GM12801 (cell line): ENCODE results near the gene RHBDL1.

Experiments used
- TF ChIP-seq, protein P1 (sequence below): IDR thresholded peaks from one replicate; pipeline ENCODE4 v1.5.1; 2011; ENCODE audit warnings: control low read depth; ENCODE audit not compliant: insufficient read length; ENCODE audit errors: extremely low read depth

RHBDL1 gene

DNA sequence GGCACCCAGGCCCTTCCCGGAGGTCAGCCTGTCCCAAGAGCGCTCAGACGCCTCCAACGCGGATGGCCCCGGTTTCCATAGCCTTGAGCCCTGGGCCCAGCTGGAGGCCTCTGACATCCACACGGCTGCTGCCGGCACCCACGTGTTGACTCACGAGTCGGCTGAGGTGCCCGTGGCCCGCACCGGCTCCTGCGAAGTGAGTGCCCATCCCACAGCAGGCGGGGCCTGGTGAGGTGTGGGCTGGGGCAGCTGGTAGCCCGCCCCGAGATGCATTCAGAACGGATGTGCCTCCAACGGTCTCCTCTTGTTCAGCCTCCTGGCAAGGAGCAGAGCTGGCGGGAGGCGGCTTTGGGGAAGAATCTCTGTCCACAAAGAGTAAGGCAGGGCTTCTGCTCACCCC, 23.6 kb upstream of the RHBDL1 start:
- TF ChIP-seq, protein P1, sequence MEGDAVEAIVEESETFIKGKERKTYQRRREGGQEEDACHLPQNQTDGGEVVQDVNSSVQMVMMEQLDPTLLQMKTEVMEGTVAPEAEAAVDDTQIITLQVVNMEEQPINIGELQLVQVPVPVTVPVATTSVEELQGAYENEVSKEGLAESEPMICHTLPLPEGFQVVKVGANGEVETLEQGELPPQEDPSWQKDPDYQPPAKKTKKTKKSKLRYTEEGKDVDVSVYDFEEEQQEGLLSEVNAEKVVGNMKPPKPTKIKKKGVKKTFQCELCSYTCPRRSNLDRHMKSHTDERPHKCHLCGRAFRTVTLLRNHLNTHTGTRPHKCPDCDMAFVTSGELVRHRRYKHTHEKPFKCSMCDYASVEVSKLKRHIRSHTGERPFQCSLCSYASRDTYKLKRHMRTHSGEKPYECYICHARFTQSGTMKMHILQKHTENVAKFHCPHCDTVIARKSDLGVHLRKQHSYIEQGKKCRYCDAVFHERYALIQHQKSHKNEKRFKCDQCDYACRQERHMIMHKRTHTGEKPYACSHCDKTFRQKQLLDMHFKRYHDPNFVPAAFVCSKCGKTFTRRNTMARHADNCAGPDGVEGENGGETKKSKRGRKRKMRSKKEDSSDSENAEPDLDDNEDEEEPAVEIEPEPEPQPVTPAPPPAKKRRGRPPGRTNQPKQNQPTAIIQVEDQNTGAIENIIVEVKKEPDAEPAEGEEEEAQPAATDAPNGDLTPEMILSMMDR = no peak

DNA sequence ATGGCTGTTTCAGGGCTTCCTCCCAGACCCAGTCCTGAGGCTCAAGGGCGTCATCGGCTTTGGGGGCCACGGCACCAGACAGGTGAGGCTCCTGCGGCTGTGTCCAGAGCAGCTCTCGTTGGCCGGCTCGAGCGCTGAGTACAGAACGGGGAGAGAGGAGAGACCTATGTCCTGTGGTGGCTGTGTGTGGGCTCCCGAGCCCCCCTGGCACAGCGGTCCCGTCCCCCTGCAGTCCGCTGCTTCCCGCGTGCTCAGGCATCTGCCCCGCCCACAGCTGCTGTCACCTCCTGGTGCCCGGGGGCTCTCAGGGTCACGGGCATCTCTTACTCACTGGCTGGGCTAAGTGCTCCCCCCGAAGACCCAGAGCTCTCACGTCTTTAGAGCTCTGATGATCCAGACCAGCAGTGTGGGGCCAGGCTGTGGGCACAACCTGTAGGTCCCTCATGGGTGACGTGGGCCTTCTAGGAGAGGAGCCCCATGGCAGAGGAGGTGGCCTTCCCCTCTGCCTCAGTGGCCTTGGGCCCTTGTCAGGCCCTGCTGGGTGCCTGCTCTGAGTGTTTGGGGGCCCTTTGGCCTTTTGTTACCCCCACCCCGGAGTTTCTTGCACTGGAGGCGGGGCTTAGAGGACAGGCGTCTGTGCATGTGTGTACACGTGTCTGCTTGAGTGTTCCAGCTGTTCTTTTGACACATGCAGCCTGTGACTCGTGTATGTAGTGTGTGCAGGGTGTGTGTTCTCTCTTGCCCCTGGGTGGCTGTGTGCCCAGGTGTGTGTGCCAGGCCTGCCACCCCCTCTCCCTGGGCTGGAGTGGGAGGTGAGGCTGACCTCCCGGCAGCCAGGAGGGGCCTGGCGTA, 22.8 kb upstream of the RHBDL1 start:
- TF ChIP-seq, protein P1 = no peak

DNA sequence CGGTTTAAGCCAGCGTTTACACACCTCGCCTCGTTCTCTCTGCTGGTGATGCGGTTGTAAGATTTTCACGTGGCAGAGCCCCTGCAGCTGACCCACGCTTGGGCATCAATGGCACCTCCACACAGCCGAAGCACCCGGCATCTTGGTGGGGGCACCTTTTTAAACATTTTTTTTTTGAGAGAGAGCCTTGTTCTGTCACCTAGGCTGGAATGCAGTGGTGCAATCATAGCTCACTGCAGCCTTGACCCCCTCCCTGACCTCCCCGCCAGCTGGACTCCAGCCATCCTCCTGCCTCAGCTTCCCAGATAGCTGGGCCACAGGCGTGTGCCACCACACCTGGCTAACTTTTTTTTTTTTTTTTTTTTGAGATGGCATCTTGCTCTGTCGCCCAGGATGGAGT, 21.4 kb upstream of the RHBDL1 start:
- TF ChIP-seq, protein P1 = no peak

DNA sequence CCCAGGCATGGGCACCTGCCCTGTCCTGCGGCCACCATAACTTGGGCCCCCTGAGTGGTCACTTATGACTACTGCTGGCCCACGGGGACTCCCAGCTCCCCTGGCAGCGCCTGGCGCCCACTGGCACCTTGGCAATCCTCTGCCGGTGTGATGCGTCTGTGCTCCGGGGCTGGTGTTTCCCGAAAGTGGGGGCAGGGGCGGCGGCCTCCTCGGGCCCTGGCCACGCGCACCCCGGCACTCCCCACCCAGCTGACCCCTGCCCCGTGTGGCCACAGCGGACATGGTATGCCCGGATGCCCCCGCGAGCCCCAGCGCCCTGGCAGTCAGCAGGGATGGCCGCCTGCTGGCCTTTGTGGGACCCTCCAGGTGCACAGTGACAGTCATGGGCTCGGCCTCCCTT, 18.0 kb upstream of the RHBDL1 start:
- TF ChIP-seq, protein P1 = no peak

DNA sequence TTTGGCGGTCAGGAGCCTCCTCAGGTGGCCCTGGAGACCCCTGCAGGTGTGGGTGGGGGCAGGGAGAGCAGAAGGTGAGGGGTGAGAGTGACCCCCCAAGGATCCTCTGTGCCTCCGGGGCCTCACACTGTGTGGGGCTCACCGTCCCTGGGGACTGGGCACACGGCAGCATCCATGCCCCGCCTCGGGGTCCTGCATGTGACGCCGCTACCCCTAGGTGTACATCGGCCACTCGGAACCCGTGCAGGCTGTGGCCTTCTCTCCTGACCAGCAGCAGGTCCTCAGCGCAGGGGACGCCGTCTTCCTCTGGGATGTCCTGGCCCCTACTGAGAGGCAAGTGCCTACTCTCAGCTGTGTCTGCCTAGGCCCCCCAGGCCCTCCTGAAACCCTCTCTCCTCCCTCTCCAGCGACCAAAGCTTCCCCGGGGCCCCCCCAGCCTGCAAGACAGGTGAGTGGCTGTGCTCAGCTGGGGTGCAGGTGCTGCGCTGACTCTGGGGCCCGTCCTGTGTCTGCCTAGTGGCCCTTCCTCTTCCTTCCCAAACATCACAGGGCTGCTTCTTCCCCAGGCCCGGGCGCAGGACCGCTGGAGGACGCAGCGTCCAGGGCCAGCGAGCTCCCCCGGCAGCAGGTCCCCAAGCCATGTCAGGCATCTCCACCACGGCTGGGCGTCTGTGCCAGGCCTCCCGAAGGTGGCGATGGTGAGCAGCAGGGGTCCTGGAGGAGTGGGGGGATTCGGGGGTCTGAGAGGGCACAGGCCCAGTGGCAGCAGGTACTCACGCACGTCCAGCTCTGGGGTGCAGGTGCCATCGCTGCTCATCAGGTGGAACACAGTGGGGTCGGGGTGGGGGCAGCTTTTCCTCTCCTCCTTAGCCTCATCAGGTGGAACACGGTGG, 16.5 kb upstream of the RHBDL1 start:
- TF ChIP-seq, protein P1 = no peak

DNA sequence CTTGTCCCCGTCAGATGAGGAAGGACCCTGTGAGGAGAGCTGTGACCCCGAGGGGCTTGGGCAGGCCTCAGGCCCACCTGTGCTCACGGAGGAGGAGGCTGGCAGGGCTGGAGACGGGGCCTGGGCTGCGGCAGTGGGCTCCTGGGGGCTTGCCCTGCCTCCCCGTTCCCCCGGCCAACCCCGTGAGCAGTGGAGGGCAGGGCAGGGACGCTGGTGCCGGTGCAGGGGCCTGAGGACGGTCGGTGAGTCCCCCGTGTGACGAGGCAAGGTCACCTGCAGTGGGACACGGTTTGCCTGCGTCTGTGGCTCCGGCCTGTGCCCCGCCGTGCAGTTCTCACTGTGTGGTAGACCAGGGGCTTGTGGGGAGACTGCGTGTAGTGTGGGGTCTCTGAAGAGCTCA, 15.9 kb upstream of the RHBDL1 start:
- TF ChIP-seq, protein P1 = no peak

DNA sequence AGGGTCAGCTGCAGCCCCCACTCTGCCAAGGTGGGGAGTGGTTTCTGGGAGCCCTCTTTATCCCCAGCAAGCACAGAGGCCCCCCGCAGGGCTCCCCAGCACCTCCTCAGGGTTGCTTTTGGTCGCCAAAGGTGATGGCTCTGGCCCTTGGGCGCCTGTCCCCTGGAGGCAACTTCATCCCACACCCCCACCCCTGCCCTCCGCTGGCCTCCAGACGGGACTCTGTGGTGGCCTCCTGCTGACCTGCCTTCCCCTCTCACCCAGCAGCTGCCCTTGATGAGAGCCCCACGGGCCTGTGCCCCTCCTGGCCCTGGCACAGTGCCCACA, 15.4 kb upstream of the RHBDL1 start:
- TF ChIP-seq, protein P1 = no peak
